ENCODE data around the gene IFNL4.
A peak's percentile ranks its signal among the peaks of the same experiment; 100 is the strongest.
"Not testable (repeated sequence)": the region's sequence is repeated elsewhere in the genome, so short reads cannot be mapped to it uniquely, and the experiment has no call there.

The IFNL4 gene

DNA sequence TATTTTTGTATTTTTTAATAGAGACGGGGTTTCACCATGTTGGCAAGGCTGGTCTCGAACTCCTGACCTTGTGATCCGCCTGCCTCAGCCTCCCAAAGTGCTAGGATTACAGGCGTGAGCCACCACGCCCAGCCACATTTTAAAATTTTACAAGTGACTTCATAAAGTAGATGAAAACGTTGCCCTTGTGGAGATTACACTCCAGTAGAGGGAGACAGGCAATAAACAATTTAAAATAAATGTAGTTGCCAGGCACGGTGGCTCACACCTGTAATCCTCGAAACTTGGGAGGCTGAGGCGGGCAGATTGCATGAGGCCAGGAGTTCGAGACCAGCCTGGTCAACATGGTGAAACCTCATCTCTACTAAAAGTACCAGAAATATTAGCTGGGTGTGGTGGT, 29.5 kb downstream of the IFNL4 start:
- not testable (repeated sequence) for DNase-seq

DNA sequence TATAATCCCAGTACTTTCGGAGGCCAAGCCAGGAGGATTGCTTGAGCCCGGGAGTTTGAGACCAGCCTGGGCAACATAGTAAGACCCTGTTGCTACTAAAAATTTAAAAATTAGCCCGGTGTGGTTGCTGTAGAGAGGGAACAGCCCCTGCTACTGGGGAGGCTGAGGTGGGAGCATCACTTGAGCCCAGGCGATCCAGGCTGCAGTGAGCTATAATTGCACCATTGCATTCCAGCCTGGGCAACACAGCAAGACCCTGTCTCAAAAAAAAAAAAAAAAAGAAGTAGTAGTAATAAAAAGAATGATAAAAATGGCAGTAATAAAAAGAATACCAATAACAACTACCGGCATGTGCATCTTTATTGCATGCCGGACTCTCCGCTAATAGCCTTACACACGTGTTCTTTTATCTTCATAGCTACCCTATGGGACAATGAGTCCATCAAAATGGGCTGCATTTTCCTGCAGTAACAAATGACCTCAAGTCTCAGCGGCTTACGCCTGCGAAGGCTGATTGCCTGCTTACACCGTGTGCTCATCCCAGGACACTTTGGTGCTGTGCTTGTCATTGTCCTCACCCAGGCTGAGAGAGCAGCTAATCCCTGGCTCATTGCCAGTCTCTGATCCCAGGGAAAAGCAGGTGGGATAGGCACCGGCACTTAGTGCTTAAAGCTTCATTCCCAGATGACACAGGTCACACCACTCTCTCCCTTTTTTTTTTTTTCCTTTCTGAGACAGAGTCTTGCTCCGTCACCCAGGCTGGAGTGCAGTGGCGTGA, 30.2 kb downstream of the IFNL4 start:
- no peak for DNase-seq

DNA sequence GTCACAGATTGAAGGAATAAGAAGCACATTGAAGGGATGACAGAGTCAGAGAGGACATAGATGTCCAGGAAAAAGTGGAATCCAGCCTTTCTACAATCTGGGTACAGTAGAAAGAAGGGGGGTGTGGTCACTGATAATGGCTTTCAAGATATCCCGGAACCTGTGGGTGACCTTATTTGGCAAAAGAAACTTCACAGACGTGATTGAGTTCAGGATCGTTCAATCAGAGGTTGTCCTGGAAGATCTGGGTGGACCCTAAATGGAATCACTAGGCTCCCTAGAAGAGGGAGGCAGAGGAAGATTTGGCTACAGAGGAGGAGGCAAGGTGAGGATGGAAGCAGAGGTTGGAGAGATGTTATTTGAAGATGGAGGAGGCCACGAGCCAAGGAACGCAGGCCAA, 31.6 kb downstream of the IFNL4 start:
- DNase-seq: no peak

DNA sequence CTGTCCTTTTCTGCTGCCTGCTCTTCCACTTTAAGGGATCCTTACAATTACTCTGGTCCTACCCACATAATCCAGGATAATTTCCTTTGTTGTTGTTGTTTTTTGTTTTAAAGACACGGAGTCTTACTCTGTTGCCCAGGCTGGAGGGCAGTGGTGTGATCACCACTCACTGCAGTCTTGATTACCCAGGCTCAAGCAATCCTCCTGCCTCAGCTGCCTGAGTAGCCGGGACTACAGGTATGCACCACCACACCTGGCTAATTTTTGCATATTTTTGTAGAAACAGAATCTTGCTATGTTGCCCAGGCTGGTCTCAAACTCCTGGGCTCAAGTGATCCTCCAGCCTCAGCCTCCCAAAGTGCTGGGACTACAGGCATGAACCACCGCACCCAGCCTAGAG, 33.3 kb downstream of the IFNL4 start:
- DNase-seq: not testable (repeated sequence)

DNA sequence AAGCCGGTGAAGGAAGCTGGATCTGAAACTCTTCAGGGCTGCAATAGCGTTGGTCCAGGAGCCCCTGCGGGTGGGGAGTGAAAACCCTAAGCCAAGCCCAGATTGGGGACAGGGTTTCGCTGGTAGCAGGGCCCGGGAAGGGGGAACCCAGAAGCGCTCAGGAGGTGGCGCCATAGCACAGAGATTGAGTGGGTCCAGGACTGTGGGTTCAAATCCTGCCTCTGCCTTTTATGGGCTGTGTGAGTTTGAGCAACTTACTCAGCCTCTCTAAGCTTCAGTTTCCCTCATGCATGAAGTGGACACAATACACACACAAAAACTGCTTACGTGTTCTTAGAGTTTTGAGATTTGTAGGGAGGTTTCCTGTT, 36.3 kb downstream of the IFNL4 start:
- DNase-seq: peak; percentile 40 to 65 (median 53)

DNA sequence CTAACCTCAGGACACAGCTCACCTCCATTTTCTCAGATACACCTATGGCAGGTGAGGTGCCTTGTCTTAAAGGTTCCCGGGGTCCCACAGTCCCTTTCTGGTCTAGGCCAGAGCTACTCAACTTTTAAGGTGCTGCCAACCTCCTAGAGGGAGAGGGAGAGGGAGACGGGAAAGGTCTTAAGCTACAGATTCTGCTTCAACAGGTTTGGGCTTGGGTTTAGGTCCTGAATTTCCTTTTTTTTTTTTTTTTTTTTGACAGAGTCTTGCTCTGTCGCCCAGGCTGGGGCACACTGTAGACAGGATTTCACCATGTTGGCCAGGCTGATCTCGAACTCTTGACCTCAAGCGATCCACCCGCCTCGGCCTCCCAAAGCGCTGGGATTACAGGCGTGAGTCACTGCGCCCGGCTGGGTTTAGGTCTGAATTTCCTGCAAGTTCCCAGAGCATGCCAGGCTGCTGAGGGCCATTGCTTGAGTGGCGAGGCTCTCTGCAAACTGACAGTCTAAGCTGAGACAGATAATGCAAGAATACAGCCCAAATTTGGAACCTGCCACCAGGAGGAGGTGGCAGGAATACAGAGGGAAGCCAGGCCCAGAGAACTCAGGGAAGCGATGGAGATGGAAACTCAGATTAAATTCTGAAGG, 36.8 kb downstream of the IFNL4 start:
- no peak for DNase-seq

DNA sequence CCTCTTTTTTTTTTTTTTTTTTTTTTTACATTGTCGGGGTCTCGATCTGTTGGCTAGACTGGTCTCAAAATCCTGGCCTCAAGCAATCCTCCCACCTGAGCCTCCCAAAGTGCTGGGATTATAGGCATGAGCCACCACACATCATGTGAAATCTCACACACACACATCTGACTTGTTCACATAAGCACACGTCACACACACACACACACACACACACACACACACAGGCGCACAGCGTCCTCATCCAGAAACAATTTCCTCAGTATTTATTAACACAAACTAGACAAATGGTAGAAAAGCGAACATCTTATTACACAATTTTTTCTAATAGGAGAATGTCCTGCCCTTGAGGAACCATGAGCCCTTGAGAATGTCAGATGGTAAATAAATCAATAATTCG, 39.5 kb downstream of the IFNL4 start:
- DNase-seq: no peak

DNA sequence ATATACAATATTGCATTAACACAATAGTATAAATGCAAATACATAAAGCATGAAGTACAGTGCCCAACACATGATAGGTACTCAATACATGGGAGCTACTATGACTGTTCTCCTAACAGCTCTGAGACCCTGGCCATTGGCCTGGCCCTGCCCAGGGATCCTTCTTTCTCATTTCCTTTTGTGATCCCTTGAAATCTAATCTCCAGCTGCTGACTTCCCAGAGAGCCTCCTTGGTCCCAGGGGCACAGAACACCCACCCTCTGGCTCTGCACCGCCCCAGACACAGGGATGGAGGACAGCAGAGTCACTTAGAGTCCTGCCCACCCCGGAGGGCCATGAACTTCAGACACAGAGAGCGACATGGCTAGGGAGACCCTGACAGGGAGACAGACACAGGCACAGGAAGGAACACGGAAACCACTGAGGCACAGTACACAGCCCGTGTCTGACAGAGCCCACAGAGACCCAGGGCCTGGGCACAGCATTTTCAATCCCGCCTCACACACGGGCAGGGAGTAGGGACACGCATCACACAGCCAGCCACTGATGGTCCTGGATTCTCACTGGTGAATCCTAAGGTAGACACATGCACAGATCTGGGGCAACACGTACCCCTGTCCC, 40.4 kb downstream of the IFNL4 start:
- DNase-seq: no peak

DNA sequence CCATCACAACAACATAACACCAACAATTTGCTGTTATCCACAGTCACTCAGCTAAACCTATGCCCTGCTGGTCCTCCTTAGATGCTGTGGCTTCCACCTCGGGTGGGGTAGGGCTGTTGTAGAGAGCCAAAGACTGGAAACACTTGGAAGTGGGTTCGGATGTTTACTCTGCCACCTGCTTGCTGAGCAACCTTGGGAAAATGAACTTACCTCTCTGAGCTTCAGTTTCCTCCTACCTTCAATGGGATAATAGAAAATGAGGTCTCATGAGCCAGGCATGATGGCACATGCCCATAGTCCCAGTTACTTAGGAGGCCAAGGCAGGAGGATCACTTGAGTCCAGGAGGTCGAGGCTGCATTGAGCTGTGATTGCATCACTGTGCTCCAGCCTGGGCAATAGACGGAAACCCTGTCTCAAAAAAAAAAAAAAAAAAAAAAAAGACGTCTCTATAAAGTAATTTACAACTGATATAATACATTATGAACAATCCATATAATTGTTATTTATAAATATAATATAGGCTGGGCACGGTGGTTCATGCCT, 41.3 kb downstream of the IFNL4 start:
- DNase-seq: no peak

DNA sequence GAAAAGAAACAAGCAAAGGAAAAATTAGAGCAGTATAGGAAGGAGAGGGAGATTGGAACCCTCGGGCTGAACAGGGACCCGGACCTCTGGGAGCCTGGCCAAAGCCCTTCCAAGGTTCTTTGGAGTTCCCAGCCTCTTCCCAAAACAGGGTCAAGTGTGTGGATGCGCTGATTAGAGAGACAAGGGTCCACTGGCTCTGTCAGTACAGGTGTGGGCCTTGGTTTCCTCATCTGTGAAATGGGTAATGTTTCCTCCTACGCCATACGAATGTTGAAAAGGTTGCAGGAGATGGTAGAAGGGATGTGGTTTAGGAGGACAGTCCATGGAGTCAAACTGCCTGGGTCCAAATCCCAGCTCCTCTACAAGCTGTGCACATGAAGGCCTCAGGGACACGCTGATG, 42.5 kb downstream of the IFNL4 start:
- DNase-seq: no peak

DNA sequence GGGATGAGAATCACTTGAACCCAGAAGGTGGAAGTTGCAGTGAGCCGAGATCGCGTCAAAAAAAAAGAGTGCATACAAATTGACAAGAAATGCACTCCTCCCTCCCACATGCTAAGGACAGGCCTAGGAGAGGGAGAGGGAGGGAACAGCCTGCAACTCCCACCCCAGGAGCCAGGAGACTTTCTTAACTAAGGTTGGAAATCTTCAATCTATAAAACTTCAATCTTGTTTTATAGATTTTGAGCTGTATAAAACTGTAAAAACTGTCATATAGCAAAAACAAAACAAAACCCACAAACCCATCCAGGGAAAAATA, 43.2 kb downstream of the IFNL4 start:
- DNase-seq: no peak

DNA sequence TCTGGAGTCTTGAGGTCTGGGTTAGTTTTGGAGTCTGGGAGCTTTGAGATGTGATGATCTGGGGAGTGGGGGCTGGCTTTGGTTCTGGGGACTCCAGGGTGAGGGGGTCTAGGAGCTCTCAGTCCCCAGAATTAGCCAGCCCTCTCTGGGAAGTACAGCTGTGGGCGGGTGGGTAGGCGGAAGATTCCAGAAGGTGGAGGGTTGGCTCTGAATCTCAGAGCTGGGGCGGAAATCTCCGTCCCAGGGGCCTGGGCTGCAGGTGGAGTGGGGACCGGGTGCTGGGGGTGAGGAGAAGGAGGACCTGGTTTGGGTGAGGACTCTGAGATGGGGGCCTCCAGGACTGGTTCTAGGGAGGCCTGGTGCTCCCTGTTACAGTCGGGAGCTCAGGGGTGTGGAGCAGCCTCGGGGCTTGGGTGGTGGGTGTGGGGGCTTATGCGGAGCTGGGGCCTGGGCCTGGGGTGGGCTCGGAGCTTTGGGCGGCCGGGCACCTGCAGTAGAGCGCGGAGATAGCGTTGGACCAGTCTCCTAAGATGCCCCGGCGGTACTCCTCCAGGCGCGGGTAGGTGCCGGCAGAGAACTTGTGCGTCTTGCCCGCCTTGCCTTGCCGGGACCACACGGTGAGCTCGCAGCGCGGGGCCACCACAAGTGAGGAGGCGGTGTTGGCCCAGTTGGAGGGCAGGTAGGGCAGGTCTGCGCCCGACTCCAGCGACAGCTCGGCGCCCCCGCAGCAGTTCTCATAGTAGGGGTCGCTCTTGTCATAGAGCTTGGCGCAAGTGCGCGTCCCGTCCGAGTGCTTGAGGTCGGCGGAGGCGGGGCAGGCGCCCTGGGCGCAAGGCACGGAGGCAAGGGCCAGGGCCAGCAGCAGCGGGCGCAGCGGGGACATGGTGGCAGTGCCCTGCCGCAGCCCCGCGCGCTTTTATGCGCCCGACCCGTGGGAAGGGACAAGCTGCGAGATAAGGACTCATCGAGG, 45.0 kb downstream of the IFNL4 start, which contains the start of gene SYCN:
SYCN (minus strand) TSS at position 892 of the 970 bp plus-strand sequence; CDS start at position 883, 9 bp downstream.
- DNase-seq: no peak

DNA sequence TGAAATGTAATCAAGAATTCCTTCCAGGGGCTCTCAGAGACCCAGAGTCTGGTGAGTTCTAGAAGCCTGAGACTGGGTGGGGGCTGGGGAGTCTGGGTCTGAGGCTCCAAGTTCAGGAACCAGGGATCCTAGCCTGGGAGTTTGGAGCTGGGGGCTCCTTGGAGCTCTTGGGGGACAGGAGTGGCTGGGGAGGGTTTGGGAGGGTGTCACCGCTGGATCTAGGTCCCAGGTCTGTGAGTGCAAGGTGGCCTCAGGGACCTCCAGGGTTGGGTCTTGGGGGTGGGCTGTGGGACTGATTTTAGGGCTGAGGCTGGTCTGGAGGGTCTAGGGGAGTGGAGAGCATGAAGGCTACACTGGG, 45.7 kb downstream of the IFNL4 start:
- no peak for DNase-seq

DNA sequence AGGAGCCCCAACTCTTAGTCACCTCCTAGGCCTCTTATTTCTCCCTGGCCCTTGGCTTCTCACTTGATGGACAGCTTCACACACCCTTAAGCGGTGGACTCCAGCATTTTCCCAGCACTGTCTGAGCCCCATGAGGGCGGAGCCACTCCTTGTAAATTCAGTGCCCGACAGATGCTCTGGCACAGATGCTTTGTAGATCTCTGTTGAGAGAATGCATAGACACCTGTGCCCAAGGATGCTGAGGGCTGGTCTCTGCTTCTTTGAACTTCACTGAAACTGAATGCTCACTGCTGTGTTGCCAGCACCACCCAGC, 47.9 kb downstream of the IFNL4 start:
- DNase-seq: no peak

DNA sequence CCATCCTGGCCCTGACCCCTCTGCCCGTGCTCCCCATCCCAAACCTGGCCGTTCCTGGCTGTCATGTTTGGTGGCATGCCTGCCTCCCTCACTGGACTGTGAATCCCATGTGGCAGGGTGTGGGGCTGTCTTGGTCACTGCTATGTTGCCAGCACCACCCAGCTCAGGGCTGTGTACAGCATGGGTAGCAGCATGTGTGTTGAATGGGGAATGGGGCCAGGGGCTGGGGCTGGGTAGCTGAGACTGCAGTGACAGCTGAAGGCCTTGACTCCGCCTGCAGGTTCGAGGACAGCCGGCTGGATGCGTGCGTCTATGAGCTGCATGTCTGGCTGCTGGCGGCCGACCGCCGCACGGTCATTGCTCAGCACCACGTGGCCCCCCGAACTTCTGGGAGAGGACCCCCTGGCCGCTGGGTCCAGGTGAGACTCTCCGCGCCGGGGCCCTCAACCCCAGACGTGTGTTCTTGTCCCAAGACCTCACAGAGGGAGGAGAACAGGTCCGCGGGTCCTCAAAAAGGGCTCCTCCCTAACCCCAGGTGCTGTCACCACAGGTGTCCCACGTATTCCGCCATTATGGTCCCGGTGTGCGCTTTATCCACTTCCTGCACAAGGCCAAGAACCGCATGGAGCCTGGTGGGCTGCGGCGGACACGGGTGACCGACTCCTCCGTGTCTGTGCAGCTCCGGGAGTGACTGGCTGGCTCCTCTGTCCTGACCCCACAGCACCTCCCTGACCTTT, 48.4 kb downstream of the IFNL4 start:
- no peak for DNase-seq

DNA sequence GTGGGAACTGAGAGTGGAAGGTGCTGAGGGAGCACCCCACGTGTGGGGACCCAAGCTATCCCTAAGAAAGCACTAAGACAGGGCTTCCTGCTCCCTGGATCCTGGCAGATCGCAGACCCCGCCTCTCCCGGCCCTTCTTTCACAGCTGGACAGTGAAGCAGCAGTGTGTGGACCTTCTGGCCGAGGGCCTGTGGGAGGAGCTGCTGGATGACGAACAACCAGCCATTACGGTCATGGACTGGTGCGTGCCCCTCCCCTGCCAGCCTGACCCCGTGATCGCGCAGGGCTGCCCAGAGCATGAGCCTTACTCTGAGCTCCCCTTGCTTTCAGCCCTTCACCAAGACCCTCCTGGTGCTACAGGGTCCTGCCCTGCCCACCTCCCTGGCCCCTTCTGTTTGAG, 49.6 kb downstream of the IFNL4 start:
- DNase-seq: peak in 1 of 3 donors; percentile 23

DNA sequence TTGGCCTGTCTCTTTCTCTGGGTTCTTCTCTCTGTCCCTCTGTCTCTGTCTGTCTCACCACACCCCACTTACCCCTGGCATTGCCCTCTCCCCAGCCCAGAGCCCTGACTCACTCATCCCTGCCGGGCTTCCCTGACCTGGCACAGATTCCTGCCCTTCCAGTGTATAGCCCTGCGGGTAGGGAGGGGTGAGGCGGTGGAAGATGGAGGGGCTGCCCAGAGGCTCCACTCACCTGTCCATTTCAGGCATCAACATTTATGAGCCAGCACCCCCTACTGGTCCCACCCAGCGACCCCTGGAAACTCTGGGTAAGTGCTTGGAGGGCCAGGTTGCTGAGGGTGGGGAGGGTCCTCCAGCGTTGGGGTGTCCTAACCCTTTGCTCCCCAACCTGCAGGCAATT, 50.8 kb downstream of the IFNL4 start:
- no peak for DNase-seq

DNA sequence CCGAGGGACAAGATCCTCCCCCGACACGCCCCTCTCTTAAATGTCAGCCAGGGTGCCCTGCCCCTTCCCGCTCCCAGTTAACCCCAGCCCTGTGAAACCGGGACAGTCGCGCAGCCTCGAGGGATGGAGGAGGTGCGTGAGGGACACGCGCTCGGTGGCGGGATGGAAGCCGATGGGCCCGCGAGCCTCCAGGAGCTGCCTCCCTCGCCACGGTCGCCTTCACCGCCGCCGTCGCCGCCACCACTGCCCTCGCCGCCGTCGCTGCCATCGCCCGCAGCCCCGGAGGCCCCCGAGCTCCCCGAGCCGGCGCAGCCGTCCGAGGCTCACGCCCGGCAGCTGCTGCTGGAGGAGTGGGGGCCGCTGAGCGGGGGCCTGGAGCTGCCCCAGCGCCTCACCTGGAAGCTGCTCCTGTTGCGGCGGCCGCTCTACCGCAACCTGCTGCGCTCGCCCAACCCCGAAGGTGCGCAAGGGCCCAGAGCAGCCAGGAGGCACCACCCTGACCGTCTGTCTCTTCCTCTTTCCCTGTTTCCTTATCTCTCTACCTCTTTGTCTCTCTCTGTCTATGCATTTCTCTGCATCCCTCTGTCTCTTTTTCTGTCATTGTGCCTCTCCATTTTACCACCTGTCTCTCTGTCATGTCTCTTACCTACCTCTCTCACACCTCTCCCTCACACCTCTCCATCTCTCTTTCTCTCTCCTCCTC, 51.6 kb downstream of the IFNL4 start, which contains the start of gene NCCRP1:
NCCRP1 (plus strand) TSS at position 105 of the 703 bp plus-strand sequence; CDS start at position 124, 19 bp downstream.
- DNase-seq: peak in 1 of 3 donors; percentile 11

DNA sequence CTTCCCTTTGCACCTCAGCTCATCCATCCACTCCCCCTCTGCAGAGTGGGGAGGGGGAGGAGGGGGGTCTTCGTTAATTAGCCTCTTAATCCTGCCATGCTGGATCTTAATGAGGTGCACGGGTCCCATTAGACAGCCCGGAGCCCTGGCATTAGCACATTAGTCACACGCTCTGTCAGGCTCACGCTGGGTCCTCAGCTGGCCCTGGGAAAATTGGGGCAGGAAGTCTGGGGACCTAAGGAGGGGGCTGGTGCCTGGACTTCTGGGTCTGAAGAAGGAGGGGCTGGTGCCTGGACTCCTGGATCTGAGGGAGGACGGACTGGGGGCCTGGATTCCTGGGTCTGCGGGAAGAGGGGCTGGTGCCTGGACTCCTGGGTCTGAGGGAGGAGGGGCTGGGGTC, 52.3 kb downstream of the IFNL4 start:
- DNase-seq: no peak

Data from suppressor macrophage treated with lipopolysaccharide for 1 hour (primary cell).